GM23338 (cell line): ENCODE results near the gene MCMBP.
"Not testable (repeated sequence)": the region's sequence is repeated elsewhere in the genome, so short reads cannot be mapped to it uniquely, and the experiment has no call there.

Experiments used
- CREB1 ChIP-seq: fragments of 250-450 bp; sonication (Bioruptor Pico); IDR thresholded peaks from 2 replicates; pipeline ENCODE4 v1.5.0; 2020; ENCODE audit warnings: low read depth, mild to moderate bottlenecking, moderate library complexity
- EZH2 ChIP-seq: fragments of 200-600 bp; sonication (generic); IDR thresholded peaks from one replicate; pipeline ENCODE4 v1.8.0; 2017; ENCODE audit warnings: antibody characterized with exemption, mild to moderate bottlenecking, low read depth; ENCODE audit not compliant: unreplicated experiment
- EZH2phosphoT487 ChIP-seq: fragments of 200-600 bp; sonication (generic); IDR thresholded peaks from one replicate; pipeline ENCODE4 v1.8.1; 2018; ENCODE audit warnings: antibody characterized with exemption; ENCODE audit not compliant: unreplicated experiment
- JUNB ChIP-seq: IDR thresholded peaks from one replicate; pipeline ENCODE4 v1.6.1; 2016; ENCODE audit warnings: antibody characterized with exemption; ENCODE audit not compliant: unreplicated experiment
- NANOG ChIP-seq: IDR thresholded peaks from 2 replicates; pipeline ENCODE4 v1.6.1; 2016; ENCODE audit warnings: antibody characterized with exemption, borderline replicate concordance
- POLR2AphosphoS5 ChIP-seq: IDR thresholded peaks from 2 replicates; pipeline ENCODE4 v1.6.1; 2016; ENCODE audit warnings: antibody characterized with exemption, low read depth
- REST ChIP-seq: IDR thresholded peaks from one replicate; pipeline ENCODE4 v1.6.1; 2018; ENCODE audit warnings: antibody characterized with exemption; ENCODE audit not compliant: unreplicated experiment
- STAT1 ChIP-seq: IDR thresholded peaks from one replicate; pipeline ENCODE4 v1.6.1; 2016; ENCODE audit warnings: antibody characterized with exemption; ENCODE audit not compliant: unreplicated experiment
- ZNF114 ChIP-seq: fragments of 250-450 bp; sonication (Bioruptor Pico); IDR thresholded peaks from 2 replicates; pipeline ENCODE4 v1.5.0; 2020; ENCODE audit warnings: mild to moderate bottlenecking, moderate library complexity
- ZNF331 ChIP-seq: fragments of 250-450 bp; sonication (Bioruptor Pico); IDR thresholded peaks from 2 replicates; pipeline ENCODE4 v1.5.0; 2020; ENCODE audit warnings: low read depth, mild to moderate bottlenecking, moderate library complexity
- TF ChIP-seq, protein P1 (sequence below), 2 experiments: fragments of 200-600 bp in 1 of 2; sonication (generic) in 1 of 2; conservative IDR thresholded peaks; 2 replicates each; pipeline versions ENCODE4 v1.5.1 to v1.6.1; 2016 to 2017; ENCODE audit warnings: antibody characterized with exemption in 2 of 2, low read depth in 2 of 2, mild to moderate bottlenecking in 2 of 2, moderate library complexity in 1 of 2
- TF ChIP-seq, protein P2 (sequence below): IDR thresholded peaks from 2 replicates; pipeline ENCODE4 v1.6.1; 2016; ENCODE audit warnings: antibody characterized with exemption
- TF ChIP-seq, protein P3 (sequence below): fragments of 250-450 bp; sonication (Bioruptor Pico); IDR thresholded peaks from 2 replicates; pipeline ENCODE4 v1.5.0; 2020; ENCODE audit warnings: mild to moderate bottlenecking, moderate library complexity

DNA sequence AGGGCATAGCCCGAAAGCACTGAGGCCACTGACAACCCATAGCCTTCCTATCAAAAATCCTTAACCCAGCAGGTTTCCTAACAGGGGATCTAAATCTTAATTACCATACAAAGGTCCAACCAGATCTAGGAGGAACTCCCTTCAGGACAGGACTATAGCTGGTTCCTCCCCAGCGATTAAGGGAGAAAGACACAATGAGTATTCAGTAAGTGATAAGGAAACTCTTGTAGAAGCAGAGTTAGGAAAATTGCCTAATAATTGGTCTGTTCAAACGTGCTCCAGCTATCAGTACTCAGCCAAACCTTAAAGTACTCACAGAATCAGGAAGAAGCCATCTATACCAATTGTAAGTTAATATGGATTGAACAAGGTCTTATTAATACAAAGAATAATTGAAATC, 16.6 kb upstream of the MCMBP start:
- TF ChIP-seq, protein P1, sequence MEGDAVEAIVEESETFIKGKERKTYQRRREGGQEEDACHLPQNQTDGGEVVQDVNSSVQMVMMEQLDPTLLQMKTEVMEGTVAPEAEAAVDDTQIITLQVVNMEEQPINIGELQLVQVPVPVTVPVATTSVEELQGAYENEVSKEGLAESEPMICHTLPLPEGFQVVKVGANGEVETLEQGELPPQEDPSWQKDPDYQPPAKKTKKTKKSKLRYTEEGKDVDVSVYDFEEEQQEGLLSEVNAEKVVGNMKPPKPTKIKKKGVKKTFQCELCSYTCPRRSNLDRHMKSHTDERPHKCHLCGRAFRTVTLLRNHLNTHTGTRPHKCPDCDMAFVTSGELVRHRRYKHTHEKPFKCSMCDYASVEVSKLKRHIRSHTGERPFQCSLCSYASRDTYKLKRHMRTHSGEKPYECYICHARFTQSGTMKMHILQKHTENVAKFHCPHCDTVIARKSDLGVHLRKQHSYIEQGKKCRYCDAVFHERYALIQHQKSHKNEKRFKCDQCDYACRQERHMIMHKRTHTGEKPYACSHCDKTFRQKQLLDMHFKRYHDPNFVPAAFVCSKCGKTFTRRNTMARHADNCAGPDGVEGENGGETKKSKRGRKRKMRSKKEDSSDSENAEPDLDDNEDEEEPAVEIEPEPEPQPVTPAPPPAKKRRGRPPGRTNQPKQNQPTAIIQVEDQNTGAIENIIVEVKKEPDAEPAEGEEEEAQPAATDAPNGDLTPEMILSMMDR (conservative IDR thresholded peaks at IDR 0.05; ENCODE audit: low read depth in 2 of 2), result not testable (repeated sequence)
- not testable (repeated sequence) for TF ChIP-seq NANOG; EZH2; CREB1; ZNF331 (CRISPR knock-in tag); POLR2AphosphoS5; REST; EZH2phosphoT487; ZNF114 (CRISPR knock-in tag); STAT1; JUNB
- TF ChIP-seq, protein P2, sequence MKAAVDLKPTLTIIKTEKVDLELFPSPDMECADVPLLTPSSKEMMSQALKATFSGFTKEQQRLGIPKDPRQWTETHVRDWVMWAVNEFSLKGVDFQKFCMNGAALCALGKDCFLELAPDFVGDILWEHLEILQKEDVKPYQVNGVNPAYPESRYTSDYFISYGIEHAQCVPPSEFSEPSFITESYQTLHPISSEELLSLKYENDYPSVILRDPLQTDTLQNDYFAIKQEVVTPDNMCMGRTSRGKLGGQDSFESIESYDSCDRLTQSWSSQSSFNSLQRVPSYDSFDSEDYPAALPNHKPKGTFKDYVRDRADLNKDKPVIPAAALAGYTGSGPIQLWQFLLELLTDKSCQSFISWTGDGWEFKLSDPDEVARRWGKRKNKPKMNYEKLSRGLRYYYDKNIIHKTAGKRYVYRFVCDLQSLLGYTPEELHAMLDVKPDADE, result not testable (repeated sequence)
- TF ChIP-seq, protein P3, sequence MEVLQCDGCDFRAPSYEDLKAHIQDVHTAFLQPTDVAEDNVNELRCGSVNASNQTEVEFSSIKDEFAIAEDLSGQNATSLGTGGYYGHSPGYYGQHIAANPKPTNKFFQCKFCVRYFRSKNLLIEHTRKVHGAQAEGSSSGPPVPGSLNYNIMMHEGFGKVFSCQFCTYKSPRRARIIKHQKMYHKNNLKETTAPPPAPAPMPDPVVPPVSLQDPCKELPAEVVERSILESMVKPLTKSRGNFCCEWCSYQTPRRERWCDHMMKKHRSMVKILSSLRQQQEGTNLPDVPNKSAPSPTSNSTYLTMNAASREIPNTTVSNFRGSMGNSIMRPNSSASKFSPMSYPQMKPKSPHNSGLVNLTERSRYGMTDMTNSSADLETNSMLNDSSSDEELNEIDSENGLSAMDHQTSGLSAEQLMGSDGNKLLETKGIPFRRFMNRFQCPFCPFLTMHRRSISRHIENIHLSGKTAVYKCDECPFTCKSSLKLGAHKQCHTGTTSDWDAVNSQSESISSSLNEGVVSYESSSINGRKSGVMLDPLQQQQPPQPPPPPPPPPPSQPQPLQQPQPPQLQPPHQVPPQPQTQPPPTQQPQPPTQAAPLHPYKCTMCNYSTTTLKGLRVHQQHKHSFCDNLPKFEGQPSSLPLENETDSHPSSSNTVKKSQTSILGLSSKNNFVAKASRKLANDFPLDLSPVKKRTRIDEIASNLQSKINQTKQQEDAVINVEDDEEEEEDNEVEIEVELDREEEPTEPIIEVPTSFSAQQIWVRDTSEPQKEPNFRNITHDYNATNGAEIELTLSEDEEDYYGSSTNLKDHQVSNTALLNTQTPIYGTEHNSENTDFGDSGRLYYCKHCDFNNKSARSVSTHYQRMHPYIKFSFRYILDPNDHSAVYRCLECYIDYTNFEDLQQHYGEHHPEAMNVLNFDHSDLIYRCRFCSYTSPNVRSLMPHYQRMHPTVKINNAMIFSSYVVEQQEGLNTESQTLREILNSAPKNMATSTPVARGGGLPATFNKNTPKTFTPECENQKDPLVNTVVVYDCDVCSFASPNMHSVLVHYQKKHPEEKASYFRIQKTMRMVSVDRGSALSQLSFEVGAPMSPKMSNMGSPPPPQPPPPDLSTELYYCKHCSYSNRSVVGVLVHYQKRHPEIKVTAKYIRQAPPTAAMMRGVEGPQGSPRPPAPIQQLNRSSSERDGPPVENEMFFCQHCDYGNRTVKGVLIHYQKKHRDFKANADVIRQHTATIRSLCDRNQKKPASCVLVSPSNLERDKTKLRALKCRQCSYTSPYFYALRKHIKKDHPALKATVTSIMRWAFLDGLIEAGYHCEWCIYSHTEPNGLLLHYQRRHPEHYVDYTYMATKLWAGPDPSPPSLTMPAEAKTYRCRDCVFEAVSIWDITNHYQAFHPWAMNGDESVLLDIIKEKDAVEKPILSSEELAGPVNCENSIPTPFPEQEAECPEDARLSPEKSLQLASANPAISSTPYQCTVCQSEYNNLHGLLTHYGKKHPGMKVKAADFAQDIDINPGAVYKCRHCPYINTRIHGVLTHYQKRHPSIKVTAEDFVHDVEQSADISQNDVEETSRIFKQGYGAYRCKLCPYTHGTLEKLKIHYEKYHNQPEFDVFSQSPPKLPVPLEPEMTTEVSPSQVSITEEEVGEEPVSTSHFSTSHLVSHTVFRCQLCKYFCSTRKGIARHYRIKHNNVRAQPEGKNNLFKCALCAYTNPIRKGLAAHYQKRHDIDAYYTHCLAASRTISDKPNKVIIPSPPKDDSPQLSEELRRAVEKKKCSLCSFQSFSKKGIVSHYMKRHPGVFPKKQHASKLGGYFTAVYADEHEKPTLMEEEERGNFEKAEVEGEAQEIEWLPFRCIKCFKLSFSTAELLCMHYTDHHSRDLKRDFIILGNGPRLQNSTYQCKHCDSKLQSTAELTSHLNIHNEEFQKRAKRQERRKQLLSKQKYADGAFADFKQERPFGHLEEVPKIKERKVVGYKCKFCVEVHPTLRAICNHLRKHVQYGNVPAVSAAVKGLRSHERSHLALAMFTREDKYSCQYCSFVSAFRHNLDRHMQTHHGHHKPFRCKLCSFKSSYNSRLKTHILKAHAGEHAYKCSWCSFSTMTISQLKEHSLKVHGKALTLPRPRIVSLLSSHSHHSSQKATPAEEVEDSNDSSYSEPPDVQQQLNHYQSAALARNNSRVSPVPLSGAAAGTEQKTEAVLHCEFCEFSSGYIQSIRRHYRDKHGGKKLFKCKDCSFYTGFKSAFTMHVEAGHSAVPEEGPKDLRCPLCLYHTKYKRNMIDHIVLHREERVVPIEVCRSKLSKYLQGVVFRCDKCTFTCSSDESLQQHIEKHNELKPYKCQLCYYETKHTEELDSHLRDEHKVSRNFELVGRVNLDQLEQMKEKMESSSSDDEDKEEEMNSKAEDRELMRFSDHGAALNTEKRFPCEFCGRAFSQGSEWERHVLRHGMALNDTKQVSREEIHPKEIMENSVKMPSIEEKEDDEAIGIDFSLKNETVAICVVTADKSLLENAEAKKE, result not testable (repeated sequence)
